PC-3 (cell line): Measurements from ENCODE around the gene DUS3L. TPM values are rescaled to one million over a fixed set of nuclear protein-coding genes. Genes with fewer than 3 reads are reported as not detected.

Experiments
- ATAC-seq: fragments of 200-7000 bp; cut with Tn5 transposase; 2 replicates; pipeline ENCODE4 v1.9.1; 2020; ENCODE audit warnings: mild to moderate bottlenecking, moderate library complexity
- BruUV-seq: library from RNA; stranded (reverse); fragments of 400-500 nt; replicated peaks from 2 replicates; lab custom pipeline; 2021; lab: Mats Ljungman, UMichigan
- CTCF ChIA-PET: fragments of 300-600 bp; sonication (Branson Sonifier 250); formaldehyde crosslinking; loops from one replicate; lab custom pipeline; 2022; ENCODE audit warnings: antibody characterized with exemption; lab: Charles Lee
- POLR2A ChIA-PET: fragments of 300-600 bp; sonication (Branson Sonifier 250); formaldehyde crosslinking; loops from one replicate; lab custom pipeline; 2022; ENCODE audit warnings: antibody characterized with exemption; ENCODE audit not compliant: unreplicated experiment; lab: Charles Lee
- DNase-seq: peaks from one replicate; pipeline ENCODE4 v3.0.0-alpha.2; 2015
- H2AFZ ChIP-seq: fragments of 300-600 bp; sonication (generic); 2 replicates; pipeline ENCODE4 v1.6.0; 2016; ENCODE audit warnings: antibody characterized with exemption, low read length
- H3F3A ChIP-seq: fragments of 300-600 bp; sonication (generic); one replicate; pipeline ENCODE4 v1.6.0; 2017; ENCODE audit warnings: antibody characterized with exemption, low read length, control low read depth, mild to moderate bottlenecking; ENCODE audit not compliant: unreplicated experiment
- H3K27ac ChIP-seq: fragments of 300-600 bp; sonication (generic); 2 replicates; pipeline ENCODE4 v1.5.1; 2016; ENCODE audit warnings: mild to moderate bottlenecking, low read length
- H3K27me3 ChIP-seq: fragments of 300-600 bp; sonication (generic); 2 replicates; pipeline ENCODE4 v1.6.1; 2016; ENCODE audit warnings: low read length, mixed read lengths
- H3K36me3 ChIP-seq: fragments of 300-600 bp; sonication (generic); 2 replicates; pipeline ENCODE4 v1.6.1; 2016; ENCODE audit warnings: low read depth, mixed run types, low read length, mixed read lengths
- H3K4me1 ChIP-seq: fragments of 300-600 bp; sonication (generic); 2 replicates; pipeline ENCODE4 v1.5.1; 2016; ENCODE audit warnings: low read length; ENCODE audit not compliant: insufficient read depth
- H3K4me2 ChIP-seq: fragments of 300-600 bp; sonication (generic); 2 replicates; pipeline ENCODE4 v1.6.0; 2016; ENCODE audit warnings: low read length
- H3K4me3 ChIP-seq: fragments of 300-600 bp; sonication (generic); 2 replicates; pipeline ENCODE4 v1.5.1; 2016; ENCODE audit warnings: mild to moderate bottlenecking, low read length, mixed read lengths
- H3K79me2 ChIP-seq: fragments of 300-600 bp; sonication (generic); 2 replicates; pipeline ENCODE4 v1.6.1; 2017; ENCODE audit warnings: low read length, mixed read lengths
- H3K9ac ChIP-seq: fragments of 300-600 bp; sonication (generic); 2 replicates; pipeline ENCODE4 v1.6.0; 2016; ENCODE audit warnings: mild to moderate bottlenecking, low read length
- H3K9me2 ChIP-seq: fragments of 300-600 bp; sonication (generic); replicated peaks from 2 replicates; pipeline ENCODE4 v1.6.1; 2016; ENCODE audit warnings: mixed run types, low read length, mixed read lengths
- H3K9me3 ChIP-seq: fragments of 300-600 bp; sonication (generic); 2 replicates; pipeline ENCODE4 v1.6.1; 2016; ENCODE audit warnings: low read length, mixed read lengths
- H4K20me1 ChIP-seq: fragments of 300-600 bp; sonication (generic); 2 replicates; pipeline ENCODE4 v1.6.1; 2016; ENCODE audit warnings: low read length, mixed read lengths
- CTCF ChIP-seq: fragments of 300-600 bp; sonication (generic); conservative IDR thresholded peaks from 2 replicates; pipeline ENCODE4 v1.5.1; 2017; ENCODE audit warnings: antibody characterized with exemption, low read depth, mild to moderate bottlenecking, low read length
- EZH2 ChIP-seq: fragments of 300-600 bp; sonication (generic); IDR thresholded peaks from one replicate; pipeline ENCODE4 v1.6.1; 2017; ENCODE audit warnings: antibody characterized with exemption, mild to moderate bottlenecking, low read length; ENCODE audit not compliant: unreplicated experiment
- EZH2phosphoT487 ChIP-seq: fragments of 300-600 bp; sonication (generic); IDR thresholded peaks from 2 replicates; pipeline ENCODE4 v1.6.1; 2018; ENCODE audit warnings: mild to moderate bottlenecking, antibody characterized with exemption, low read length, borderline replicate concordance
- intact Hi-C: fragments of 100-400 bp; cut with micrococcal nuclease; formaldehyde crosslinking; loops from 2 replicates; pipeline ENCODE4 v1.9.0; 2023
- total RNA-seq: library from RNA; depleted of rRNA; stranded (reverse); fragments of >200 nt; gene quantifications from 2 replicates; pipeline ENCODE4 v1.2.3, GENCODE V29; 2014

Gene DUS3L
- total RNA-seq, 1 experiment from 2014 or later: 118 TPM

- no peaks in the 10 kb centered on the region for H3K36me3 ChIP-seq
- no peaks in the 10 kb centered on the region for H3K79me2 ChIP-seq
- no peaks in the 10 kb centered on the region for H3F3A ChIP-seq
- POLR2A ChIA-PET: no interaction called here
- ATAC-seq (no peak), DNase-seq (no peak)
- no peaks in the 10 kb centered on the region for H3K4me1 ChIP-seq
- H3K4me3 ChIP-seq: no peak overlapping the region
- no peak for TF ChIP-seq EZH2phosphoT487
- no peak for TF ChIP-seq CTCF
- TF ChIP-seq EZH2: no peak
- H2AFZ ChIP-seq: no peak overlapping the region
- BruUV-seq: no TSS peak
- no peak overlapping the region for H3K9ac ChIP-seq
- CTCF ChIA-PET: no interaction called here
- H4K20me1 ChIP-seq: no peaks in the 10 kb centered on the region
- no peaks in the 10 kb centered on the region for H3K27me3 ChIP-seq
- no peak overlapping the region for H3K4me2 ChIP-seq
- H3K27ac ChIP-seq: no peak overlapping the region
- no peaks in the 10 kb centered on the region for H3K9me2 ChIP-seq
- no peaks in the 10 kb centered on the region for H3K9me3 ChIP-seq
- intact Hi-C loops: no loop called here
These were observed 27.6 kb upstream of the DUS3L start for GRCh38 chr19:5818594-5818993.

- no peak for DNase-seq
- Histone ChIP-seq H3F3A (no peaks in the 10 kb centered on the region), H4K20me1 (no peaks in the 10 kb centered on the region), H3K9ac (no peak overlapping the region), H3K27ac (no peak overlapping the region), H3K9me3 (no peaks in the 10 kb centered on the region), H2AFZ (no peak overlapping the region), H3K27me3 (no peaks in the 10 kb centered on the region), H3K4me1 (no peaks in the 10 kb centered on the region), H3K9me2 (no peaks in the 10 kb centered on the region), H3K4me3 (no peak overlapping the region), H3K79me2 (no peaks in the 10 kb centered on the region), H3K36me3 (no peaks in the 10 kb centered on the region), H3K4me2 (no peak overlapping the region)
- ChIA-PET POLR2A (no interaction called here), CTCF (no interaction called here)
- no peak for ATAC-seq
- intact Hi-C loops: no loop called here
- no TSS peak for BruUV-seq
- no peak for TF ChIP-seq CTCF
- no peak for TF ChIP-seq EZH2
- TF ChIP-seq EZH2phosphoT487: no peak
These were observed 26.3 kb upstream of the DUS3L start for GRCh38 chr19:5817218-5817617.

- Histone ChIP-seq H2AFZ (no peak overlapping the region), H3K9me3 (no peaks in the 10 kb centered on the region), H3F3A (no peaks in the 10 kb centered on the region), H3K79me2 (no peaks in the 10 kb centered on the region), H3K27me3 (no peaks in the 10 kb centered on the region), H3K4me3 (no peak overlapping the region), H3K4me2 (no peak overlapping the region), H3K9ac (no peak overlapping the region), H3K9me2 (no peaks in the 10 kb centered on the region), H4K20me1 (no peaks in the 10 kb centered on the region), H3K4me1 (no peaks in the 10 kb centered on the region), H3K27ac (no peak overlapping the region), H3K36me3 (no peaks in the 10 kb centered on the region)
- TF ChIP-seq EZH2: no peak
- no peak for TF ChIP-seq EZH2phosphoT487
- no peak for TF ChIP-seq CTCF
- DNase-seq (no peak), ATAC-seq (no peak)
- BruUV-seq: no TSS peak
- ChIA-PET POLR2A (no interaction called here), CTCF (no interaction called here)
- intact Hi-C loops: no loop called here
These were observed 23.9 kb upstream of the DUS3L start for GRCh38 chr19:5814852-5815246.
